GM21619 (cell line): Measurements from ENCODE around the gene CMYA5.

Source experiments
- ATAC-seq: cut with Tn5 transposase; IDR thresholded peaks from one replicate; pipeline ENCODE4 v1.9.1; 2021; ENCODE audit not compliant: unreplicated experiment

CMYA5 gene

DNA sequence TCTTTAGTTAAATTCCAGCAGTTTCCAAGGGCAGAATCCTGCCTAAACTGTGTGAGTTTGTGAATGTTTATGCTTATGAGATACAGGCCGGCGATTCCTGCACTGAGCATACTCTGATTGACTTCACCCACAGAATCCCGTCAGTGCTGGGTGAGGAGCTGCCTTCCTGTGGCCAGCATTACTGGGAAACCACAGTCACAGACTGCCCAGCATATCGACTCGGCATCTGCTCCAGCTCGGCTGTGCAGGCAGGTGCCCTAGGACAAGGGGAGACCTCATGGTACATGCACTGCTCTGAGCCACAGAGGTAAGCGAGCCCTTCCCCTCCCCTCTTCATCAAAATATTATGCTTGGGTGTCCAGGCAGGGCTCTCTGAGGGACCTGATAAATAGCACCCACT lies 103.7 kb downstream of the CMYA5 start:
- ATAC-seq = no peak

DNA sequence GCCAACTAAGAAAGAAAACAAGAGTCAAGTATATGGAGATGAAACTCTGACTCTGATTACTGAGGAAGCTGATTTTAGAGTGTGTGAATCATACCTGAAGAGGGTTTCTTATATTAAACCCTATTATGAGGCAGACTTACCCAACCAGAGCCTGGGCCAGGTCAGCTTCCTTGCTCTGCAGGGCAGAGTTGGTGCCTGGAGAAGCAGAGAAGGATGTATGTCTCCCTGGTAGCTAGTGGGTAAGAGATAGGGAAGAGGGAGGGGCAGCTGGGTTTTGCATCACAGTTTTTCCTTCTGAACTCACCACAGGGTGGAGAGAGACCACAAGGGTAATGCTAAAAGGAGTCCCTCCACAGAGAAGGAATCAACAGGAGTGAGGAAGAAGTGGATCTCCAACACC lies 104.1 kb downstream of the CMYA5 start:
- no peak for ATAC-seq

DNA sequence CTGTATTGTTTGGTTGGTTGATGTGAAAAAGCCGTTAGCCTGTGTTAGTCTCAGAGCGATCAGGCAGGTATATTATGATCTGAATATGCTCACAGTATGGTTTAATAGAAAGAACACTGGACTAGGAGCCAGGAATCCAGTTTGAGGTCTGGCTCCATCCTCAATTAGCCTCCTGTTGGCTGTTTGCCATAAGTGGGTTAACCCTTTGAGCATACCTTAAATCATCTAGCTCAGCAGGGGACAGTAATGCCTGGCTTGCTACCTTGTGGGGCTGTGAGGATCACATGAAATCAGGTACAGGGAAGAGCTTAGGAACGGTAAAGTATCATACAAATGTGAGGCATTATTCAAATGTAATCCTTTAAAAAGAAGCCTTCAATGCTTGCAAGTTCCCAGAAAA lies 104.7 kb downstream of the CMYA5 start:
- no peak for ATAC-seq

DNA sequence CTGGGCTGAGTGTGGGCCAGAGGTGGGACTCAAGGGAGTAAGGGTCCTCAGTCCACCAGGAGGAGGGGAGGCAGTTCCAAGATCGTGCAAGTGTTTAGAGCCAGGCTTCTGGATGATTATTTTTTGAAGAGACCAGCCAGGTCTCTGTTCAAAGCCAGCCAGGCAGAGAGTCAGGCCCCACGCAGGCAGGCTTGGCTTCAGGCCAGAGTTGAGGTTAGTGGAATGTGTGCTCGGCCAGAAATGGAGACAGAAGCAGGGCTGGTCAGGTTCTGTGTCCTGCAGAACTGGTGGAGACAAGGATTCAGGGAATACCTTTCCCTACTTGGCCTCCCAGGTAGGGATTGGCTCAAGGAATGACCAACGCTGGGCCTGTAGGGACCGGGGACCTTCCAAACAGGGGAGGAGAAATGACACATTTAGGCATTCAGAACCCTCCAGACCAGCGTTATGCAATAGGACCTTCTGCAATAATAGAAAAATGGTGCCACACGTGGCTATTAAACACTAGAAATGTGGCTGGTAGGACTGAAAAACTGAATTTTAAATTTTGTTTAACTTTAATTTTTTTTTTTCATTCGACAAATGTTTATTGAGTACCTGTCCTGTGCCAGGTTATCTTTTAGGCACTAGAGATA lies 106.2 kb downstream of the CMYA5 start:
- no peak for ATAC-seq

DNA sequence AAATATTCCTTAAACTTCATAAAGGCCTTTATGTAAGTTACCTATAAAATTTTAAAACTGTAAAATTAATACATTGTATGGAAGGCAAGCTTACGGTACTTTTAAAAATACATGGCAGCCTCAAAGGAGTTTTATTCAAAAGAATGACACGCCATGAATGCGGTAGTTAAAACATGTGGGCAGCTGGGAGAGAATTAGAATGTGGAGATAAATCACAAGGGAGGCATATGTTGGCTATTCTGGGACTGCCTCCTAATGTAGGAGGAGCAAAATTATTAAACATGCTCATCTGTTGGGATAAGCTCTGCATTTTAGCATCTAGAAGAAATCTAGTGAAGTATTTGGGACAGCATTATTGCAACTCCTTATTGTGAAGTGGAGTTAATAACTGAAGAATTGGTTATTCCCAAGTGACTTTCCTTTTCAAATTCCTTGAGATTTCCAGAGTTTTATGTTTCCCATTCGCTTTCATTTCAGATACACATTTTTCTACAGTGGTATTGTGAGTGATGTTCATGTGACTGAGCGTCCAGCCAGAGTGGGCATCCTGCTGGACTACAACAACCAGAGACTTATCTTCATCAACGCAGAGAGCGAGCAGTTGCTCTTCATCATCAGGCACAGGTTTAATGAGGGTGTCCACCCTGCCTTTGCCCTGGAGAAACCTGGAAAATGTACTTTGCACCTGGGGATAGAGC lies 109.4 kb downstream of the CMYA5 start:
- ATAC-seq = no peak

DNA sequence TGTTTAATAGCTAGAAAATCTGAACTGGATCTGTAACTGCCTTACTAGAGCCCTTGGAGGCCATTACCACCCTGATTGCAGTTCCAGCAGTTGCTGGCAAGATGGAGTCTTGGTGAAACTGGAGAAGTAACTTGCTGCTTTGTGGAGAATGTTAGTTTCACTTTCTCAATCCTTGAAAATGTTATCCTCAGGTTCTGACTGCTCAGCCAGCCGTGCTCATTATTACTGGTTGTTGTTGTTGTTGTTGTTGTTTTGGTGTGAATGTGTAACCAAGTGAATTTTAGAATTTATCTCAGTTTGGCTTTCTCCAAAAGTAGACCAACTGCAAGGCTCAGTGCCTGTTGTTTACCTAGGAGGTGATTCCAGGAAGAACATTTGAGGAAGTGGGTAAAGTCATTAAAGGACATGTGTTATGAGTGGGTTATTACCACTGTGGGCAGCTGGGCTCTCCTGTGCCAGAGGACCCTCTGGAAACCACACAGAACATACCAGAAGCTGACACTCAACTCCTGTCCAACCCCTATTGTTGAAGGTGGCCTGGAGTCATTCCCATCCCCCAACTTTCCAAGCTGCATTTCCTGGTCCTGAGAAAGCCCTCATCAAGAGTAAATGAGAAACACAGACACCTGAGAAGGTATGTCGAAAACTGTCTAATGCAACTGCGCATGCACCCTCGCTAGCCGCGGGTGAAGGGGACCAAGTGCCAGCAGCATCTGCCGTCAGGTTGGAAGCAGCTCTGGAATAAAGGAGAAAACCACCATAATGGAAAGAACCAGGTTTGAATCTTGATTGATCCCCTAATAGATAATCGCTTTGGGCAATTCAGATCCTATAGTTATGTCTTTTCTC lies 111.6 kb downstream of the CMYA5 start:
- ATAC-seq = no peak

DNA sequence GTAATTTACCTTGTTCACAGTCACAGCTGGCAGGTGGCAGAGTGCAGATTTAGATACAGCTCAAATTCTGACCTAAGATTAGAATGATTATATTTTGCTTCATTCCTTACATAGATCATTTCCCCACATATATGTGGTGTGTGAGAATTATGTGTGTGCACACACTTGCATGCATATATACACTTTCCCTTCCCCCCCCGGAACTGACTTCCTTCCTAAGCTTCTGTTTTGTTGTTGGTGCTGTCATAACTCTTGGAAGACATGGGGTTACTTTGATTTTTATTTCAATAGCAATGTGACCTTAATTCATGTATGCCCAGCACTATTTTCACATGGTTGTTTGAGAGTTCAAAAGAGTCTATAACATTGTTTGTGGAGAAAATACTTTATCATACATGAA lies 112.8 kb downstream of the CMYA5 start:
- ATAC-seq = no peak

DNA sequence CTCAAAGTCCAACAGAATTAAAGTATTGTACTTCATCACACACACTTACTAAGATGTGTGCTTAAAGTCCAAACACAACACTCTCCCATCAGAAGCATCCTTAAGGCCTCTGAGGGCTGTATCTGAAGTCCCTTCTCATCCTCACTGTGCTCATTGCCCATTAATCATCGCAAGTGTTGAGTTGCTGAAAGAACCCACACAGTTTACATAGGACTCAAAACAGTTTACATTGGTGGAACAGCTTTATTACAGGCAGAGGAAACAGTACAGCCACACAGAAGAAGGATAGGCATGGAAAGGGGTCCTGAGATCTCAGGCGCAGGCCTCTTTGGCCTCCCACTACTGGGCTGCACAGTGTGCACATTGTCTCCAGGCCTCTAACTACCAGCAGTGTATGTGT lies 113.4 kb downstream of the CMYA5 start:
- no peak for ATAC-seq

DNA sequence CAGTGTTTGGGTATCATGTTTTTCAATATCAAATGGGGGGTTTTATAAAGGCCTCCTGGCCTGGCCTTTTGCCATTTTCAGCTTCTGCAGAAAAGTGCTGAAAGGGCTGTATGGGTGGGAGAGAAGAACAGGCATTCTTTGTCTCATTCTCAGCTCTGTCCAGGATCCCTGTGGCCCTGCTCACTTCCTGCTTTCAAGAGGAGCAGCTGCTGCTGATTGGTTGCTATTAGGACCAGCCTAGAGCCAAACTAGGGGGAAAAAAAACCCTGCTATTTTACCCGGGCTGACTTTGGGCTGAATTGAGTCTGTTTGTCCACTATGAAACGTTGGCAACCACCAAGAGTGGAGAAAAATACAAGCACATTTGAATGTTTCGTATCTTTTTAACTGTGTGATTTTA lies 117.1 kb downstream of the CMYA5 start:
- no peak for ATAC-seq

DNA sequence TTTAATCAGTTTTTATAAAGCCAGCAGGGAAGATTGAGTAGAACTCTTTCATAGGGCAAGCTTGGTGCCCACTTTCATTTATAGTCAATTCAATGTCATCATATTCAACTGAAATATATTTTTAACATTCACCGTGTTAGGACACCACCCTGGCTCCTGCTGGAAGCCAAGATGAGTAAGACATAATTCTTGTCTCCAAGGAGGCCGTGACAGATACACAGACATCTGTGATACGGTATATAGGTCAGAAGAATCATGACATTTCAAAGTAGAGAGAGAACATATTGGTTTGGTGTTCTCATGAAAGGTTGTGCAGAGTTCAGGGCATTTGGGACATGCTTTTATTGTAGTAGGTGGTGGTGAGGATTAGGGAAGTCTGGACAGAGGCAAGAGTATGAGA lies 120.1 kb downstream of the CMYA5 start:
- ATAC-seq = no peak

DNA sequence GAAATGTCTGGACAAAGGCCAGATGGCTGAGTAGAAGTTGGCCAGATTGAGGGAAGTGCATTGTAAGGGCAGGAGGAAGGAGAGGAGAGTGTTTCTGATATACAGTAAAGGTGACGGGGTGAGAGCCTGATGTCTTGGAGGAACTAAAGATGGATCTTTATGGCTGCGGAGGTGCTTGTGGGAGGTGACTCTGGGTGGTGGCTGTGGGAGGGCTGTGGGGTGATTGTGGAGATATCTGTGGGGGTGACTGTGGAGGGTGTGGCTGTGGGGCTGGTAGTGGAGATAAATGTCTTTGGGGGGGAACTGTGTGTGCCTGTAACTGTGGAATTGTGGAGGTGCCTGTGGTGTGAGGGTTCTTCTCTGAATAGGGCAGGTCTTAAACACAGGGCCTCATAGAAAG lies 121.4 kb downstream of the CMYA5 start:
- ATAC-seq = no peak

DNA sequence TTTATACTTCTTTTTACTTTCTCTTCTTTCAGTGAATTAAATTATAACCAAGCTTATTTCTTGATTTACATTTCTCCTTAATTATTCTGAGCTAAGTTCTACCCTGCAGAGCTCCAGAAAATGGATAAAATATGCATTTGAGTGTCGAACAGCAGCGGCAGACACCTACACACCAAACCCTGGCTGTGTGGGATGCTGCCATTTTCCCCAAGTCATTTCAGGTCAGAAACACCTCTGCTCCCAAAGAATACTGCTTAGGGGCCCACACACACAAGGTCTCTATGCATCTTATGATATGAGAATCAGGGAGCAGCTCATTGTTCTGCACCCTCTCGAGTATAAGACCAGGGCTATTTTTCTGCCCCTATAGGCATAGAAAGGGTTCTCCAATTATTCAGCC lies 122.3 kb downstream of the CMYA5 start:
- no peak for ATAC-seq

DNA sequence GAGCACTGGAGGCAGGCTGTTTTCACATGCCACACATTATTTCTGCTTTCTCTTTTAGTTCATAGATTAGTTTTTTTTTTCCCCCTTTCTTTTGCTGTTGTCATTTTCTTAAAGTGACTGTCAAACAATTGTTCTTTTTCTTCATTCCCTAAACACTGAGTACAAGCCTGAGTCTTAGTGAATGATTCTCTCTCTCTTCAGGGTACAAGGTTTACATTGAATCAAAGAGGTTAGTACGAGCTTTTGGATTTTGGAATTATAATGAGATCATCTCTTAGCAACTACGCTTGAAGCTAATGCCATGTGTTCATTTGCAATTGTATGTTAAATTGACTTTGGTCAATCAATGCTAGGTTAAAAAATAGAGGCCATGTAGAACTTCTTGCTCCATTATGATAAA lies 125.1 kb downstream of the CMYA5 start:
- no peak for ATAC-seq

DNA sequence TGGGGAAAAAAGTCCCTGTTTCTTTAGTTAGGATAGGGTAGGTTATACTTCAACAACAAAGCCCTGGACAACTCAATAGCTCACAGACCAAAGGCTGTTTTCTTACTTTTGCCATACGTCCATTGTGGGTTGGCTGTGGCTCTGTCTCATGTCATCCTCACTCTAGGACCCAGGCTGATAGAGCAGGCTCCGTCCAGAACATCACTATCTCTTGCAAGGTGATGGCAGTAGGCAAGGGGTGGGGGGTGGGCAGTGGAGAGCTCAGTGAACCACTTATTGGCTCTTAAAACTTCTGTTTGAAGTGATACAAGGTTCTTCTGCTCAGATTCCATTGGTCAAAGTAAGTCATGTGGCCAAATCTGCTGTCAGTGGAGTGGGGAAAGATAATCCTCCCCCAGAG lies 126.4 kb downstream of the CMYA5 start:
- ATAC-seq = no peak

DNA sequence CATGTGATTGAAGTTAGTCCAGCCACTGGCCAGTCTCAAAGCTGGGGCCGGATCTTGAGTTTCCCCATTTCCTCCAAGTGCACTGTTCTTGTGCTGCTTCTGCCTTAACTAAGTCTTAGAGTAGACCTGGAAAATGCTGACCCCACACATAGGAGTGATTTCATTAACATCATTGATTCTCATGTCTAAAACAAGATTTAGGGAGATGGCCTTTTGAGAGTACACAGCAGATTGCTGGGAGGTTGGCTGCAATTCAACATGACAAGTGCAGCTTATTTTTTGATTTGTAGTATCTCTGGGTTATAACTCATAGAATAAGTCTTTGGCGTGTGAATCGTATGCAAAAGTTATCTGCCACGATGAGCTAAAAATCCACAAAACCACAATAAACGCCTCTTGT lies 131.0 kb downstream of the CMYA5 start:
- no peak for ATAC-seq

DNA sequence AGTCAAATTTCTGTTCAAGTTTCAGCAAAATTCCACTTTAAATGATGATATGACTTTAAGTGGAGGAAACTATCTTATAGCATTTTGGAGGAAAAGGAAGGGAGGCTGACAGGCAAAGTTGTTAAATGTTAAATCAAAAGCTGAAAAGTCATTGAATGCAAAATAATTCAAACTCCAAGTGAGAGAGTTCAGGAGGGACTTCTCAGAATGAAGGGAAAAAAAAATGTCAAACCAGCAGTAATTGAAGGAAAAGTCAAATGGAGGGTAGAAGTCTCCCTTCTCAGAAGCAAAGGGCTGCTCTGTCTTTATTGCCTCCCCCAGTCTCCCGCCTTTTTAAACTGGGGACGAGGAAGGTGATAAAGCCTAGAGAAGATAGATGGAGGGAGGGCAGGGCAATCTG lies 134.8 kb downstream of the CMYA5 start:
- no peak for ATAC-seq

DNA sequence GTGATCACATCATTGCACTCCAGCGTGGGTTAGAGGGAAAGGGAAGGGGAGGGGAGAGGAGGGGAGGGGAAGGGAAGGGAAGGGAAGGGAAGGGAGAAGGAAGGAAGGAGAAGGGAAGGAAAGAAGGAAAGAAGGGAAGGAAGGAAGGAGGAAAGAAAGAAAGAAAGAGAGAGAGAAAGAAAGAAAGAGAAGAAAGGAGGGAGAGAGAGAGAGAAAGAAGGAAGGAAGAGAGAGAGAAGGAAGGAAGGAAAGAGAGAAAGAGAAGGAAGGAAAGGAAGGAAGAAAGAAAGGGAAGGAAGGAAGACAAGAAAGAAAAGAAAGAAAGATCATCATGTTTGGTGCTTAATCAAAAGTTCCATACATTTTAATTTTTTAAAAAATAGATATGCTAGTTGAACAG lies 136.2 kb downstream of the CMYA5 start:
- no peak for ATAC-seq

DNA sequence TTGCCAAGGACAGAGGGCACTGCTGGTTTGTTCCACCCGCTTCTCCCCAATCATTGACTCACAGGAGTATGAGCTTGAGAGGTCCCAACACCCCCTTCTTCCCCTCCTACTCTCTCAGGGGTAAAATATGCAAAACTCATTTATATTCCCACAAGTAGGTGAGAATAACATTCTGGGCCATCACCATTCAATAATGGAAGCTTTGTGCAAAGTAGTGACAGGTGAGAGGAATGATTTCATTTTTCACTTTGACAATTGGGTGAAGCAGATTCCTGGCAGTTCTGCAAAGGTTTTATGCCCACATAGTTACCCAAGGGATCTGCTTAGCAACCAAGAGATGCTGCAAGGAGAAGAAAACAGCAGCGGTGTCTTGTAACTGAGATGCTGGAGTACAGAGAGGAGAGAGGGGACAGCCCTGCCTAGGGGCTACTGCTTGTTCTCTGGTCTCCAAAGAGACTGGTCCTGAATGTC lies 137.6 kb downstream of the CMYA5 start:
- ATAC-seq = no peak

DNA sequence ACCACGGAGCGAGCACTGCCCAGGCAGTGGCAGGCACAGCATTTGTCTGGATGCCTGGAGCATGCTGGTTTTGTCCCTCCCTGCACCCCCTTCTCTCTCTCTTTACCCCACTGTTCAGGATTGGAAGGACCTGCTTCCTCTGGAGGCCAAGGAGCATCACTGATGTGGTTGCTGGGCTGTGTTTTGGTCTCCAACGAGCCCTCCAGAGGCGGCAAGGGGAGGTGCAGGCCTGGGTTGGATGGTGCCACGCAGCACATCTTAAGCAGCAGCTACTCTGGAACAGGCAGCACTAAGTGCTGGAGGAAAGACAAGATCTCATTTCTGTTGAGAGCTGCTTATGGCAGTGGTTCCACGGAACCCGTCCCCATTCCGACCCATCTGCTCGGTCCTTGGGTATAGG lies 139.6 kb downstream of the CMYA5 start:
- ATAC-seq = no peak

DNA sequence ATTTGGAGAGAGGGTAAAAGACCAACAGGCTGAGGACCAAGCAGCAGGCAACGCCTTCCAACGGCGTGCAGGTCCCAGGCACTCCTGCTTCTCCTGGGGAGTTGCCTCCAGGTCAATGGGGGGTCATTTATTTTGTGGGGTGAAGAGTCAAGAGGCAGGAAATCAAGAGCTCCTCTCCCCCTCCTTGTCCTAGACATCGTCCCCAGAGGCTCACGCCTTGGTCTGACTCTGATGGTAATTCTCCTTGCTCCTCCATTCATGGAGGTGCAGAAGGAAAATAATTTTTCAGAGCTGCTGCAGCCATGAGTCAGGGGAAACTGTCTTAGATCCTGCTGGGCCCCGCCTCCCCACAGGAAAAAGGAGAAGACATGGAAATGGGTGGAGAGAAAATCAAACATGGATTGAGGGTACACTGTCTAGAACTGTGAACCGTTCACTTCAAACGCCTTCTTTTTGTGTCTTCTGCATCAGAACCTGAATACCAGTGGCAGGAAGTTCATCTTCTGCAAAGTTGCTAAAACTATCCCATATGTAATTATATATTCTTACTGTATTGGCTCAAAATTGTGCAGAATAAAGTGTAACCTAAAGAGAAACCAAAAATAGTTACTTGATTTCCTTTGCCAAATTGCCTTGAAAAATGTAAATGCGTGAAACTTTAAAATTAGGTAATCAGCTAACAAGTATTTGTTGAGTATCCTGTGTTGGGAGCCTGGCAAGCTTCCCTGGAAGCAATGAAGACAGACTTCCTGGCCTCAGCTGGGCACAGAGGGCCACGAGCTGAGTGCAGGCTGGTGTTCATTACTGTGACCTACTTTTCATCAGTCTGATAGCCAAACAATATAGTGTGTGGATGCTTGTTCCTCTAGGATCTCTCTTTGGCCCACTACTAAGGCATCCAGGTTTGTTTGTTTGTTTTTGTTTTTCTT lies 142.0 kb downstream of the CMYA5 start:
- no peak for ATAC-seq

DNA sequence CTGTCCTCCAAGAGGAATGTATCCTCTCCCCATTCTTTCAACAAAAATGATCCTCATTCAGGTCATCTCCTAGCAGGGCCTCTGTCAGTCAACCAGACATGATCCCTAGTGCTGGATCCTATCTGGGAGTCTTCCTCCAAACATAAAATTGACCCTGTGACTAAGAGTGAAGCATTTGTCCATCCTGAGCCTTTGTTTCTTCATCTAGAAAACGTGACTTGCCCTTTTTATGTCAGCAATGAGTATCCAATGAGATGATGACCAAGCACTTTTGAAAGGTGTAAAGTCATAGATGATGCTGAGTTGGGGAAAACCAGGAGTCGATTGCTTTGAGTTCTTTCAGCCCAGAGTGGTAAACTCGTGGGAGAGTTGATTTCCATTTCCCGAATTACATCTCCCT lies 143.3 kb downstream of the CMYA5 start:
- ATAC-seq = no peak
